NCI-H524 (cell line): ENCODE measurements around the gene NACAD.
A peak's percentile ranks its signal among the peaks of the same experiment; 100 is the strongest.
"Not testable (repeated sequence)": the region's sequence is repeated elsewhere in the genome, so short reads cannot be mapped to it uniquely, and the experiment has no call there.

ENCODE experiments used
- DNase-seq, 2 experiments: peaks; one replicate each; lab custom pipeline; 2025; lab: John Stamatoyannopoulos, UW

The NACAD gene

GRCh38 chr7:45055016-45055415 lies 33.8 kb downstream of the NACAD start:
- no peak for DNase-seq

- DNase-seq = no peak
Observed at GRCh38 chr7:45054442-45054841, 34.3 kb downstream of the NACAD start.

GRCh38 chr7:45053941-45054340 lies 34.8 kb downstream of the NACAD start:
- DNase-seq = no peak

GRCh38 chr7:45053401-45053800 lies 35.4 kb downstream of the NACAD start:
- DNase-seq = no peak

- DNase-seq = peak; percentile 84 to 96
Observed at GRCh38 chr7:45052011-45052410, 36.8 kb downstream of the NACAD start.

GRCh38 chr7:45050198-45050597 lies 38.6 kb downstream of the NACAD start:
- no peak for DNase-seq

GRCh38 chr7:45048748-45049147 lies 40.0 kb downstream of the NACAD start:
- DNase-seq = no peak

GRCh38 chr7:45044338-45044737 lies 44.4 kb downstream of the NACAD start:
- no peak for DNase-seq

DNA sequence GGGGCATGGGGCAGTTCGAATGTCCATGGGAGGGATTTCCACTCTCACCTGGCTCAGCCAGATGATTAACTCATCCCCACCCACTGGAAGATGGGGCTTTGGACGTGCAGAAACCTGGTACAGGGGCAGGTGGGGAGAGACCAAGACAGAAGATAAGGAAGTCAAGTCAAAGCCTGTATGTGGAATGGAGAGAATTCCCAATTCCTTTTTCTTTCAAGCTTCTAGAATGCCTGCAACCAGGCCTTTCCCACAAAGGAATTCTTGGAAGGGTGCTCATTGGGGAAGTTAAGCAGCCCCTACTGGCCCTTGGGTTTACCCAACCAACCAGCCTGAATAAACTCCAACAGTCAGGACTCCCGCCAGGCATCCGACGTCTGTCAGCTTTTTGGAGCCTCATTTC lies 49.7 kb downstream of the NACAD start:
- DNase-seq = no peak

DNA sequence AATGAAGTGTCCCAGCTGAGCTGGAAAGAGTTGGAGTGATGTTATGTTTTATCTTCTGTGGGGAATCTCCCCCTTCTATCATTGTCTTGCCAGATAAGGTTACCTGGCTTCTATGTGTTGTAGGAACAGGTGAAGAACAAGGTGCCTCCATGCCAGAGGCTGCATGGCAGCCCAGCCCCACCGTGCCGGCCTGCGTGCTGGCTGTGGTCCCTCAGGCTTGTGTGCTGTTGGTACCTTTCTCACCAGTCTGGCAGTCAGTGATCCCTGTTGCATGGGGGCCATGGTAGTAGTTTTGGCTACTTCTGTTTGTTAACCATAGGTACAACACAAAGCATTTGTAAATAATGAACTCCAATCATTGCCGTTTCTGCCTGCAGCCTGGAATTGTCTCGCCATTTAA lies 50.9 kb downstream of the NACAD start:
- no peak for DNase-seq

DNA sequence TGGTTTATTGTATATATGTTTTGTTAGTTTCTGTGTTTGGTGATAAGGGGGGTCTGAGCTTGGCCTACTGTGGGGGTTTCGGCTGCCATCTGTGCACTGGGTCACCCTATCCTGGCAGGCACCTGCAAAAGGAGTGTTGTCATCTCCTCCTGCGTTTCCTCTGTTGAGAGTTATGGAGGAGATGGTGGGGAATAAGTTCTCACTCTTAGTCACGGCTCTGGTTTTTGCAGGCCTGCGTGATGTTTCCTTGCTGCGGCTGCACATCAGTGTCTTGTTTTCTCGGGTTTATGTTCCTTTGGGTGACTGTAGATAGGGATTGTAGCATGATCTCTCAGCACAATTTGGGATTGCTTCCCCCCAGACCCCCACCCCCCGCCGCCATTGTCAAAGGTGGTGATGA lies 52.0 kb downstream of the NACAD start:
- DNase-seq = no peak

DNA sequence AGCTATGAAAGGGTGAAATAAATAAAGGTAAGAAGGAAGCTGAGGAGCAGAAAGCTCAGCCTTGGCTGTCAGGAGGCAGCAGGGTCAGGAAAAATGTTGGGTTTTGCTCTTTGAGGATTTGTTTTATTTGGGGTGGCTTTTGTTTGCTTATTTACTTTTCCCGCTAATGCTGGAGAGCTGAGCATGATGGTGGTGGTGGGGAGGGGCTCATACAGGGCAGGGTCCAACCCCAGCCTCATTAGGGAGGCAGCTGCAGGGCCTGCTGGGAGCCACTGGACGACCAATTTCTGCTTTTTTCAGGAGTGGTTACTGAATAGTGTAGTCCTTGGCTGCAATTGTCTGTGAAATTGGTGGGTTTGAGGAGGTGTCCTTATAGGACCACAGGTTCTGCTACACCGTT lies 52.5 kb downstream of the NACAD start:
- no peak for DNase-seq

GRCh38 chr7:45035893-45036292 lies 52.9 kb downstream of the NACAD start:
- DNase-seq = no peak

- no peak for DNase-seq
Observed at GRCh38 chr7:45035371-45035770, 53.4 kb downstream of the NACAD start.

GRCh38 chr7:45034710-45035109 lies 54.1 kb downstream of the NACAD start:
- DNase-seq = not testable (repeated sequence)

GRCh38 chr7:45033931-45034290 lies 54.9 kb downstream of the NACAD start:
- peak in 1 of 2 experiments; percentile 48 for DNase-seq

DNA sequence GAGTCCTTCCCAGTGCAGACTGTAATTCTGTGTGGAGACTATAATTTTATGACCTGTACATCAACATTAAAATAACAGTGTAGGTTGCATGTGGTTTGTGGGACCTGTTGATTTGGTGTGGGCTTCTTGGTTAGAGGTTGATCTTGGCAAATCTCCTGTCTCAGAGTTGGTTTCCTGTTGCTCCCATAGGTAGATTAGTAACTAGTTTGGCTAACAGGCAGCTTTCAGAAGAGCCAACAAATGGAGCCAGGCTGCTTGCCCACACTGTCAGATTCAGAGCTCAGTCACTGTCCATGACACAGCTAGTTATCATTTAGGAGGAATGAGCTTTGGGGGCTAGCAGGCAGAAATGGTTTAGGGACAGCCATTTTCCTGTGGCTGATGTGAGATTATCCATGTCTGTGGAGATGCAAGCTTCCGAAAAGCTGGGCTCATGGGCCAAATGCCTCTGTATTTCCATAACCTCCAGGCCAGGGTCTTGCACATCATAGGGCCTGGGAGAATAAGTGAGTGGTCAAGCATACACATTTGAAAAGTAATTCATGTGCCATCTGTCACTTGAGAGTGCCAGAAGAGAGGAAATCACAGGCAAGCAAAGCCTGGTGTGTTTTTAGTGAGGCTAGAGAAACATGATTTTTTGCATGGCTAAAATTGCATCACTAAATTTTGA lies 55.4 kb downstream of the NACAD start:
- DNase-seq = no peak

DNA sequence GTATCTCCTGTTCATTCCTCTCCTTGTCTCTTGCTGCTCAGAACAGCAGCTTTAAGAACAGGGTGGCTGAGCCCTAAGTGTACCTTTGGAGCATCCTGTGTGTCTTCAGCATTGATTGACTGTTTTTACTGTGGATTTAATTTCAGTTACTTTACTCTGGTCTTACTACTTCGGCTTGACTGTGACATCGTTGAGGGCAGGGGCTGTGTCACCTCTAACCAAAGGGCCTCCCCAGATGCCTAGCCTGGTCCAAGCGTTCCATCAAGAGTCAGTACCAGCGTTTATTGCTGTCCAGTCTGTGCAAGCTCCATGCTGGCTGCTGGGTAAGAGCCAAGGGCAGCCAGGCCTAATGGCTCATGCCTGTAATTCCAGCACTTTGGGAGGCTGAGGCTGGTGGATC lies 56.3 kb downstream of the NACAD start:
- DNase-seq = no peak

DNA sequence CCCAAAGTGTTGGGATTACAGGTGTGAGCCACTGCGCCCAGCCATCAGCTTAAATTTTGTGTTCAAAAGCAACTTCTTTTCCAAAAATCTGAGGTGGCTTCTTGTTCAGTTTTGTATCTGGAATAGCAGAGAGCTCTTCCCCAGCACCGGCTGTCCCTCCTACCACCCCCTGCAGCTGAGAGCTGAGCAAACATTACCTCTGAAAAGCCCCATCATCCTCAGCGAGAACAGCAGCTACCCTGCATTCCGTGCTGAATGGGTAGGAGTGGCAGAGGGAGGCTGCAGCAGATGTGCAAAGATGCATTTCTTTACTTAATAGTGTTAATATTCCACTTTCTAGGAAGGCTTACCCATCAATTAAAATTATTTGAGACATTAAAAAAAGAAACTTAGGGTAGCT lies 56.9 kb downstream of the NACAD start:
- DNase-seq = no peak
